ENCODE data around the gene ABTB2. TPM values are rescaled to one million over a fixed set of nuclear protein-coding genes. Genes with fewer than 3 reads are reported as not detected.
A peak's percentile ranks its signal among the peaks of the same experiment; 100 is the strongest.

Gene ABTB2
- total RNA-seq, 4 donors from 2014 or later = 7.1 to 9.3 (median 7.7) TPM

- TF ChIP-seq CTCF (IDR thresholded peaks at IDR 0.05) (no peak), EP300 (IDR thresholded peaks at IDR 0.05) (no peak), POLR2A (IDR thresholded peaks at IDR 0.05) (no peak)
- H3K4me3 ChIP-seq = no peak overlapping the region
- 76 to 81% methylated on average over 3 of the region's 3 CpGs for WGBS, 2 donors
These were observed 98.7 kb downstream of the ABTB2 start for GRCh38 chr11:34259087-34259486.

GRCh38 chr11:34256626-34257025, 101.2 kb downstream of the ABTB2 start:
- H3K36me3 ChIP-seq = no peaks in the 10 kb centered on the region
- 81 to 85% methylated on average over 6 of the region's 6 CpGs for WGBS, 2 donors
- no peak overlapping the region for H3K4me3 ChIP-seq
- no peak overlapping the region for H3K27ac ChIP-seq
- H3K9me3 ChIP-seq = no peaks in the 10 kb centered on the region
- peaks cover 0 to 12% (median 3%) of the 10 kb centered on the region in 4 donors for H3K4me1 ChIP-seq
- no peak for TF ChIP-seq POLR2A (IDR thresholded peaks at IDR 0.05)
- no peak for DNase-seq (ENCODE audit: low spot score in 2 of 2)
- no peaks in the 10 kb centered on the region for H3K27me3 ChIP-seq

More at GRCh38 chr11:34259087-34259486, 98.7 kb downstream of the ABTB2 start:
- Histone ChIP-seq H3K27ac (no peak overlapping the region), H3K4me1 (peaks cover 0 to 26% (median 12%) of the 10 kb centered on the region in 4 donors), H3K9me3 (no peaks in the 10 kb centered on the region), H3K36me3 (no peaks in the 10 kb centered on the region), H3K27me3 (no peaks in the 10 kb centered on the region)
- no peak for DNase-seq (ENCODE audit: low spot score in 2 of 2)

- H3K4me3 ChIP-seq = no peak overlapping the region
- WGBS, 2 donors = 60 to 62% methylated on average over 6 of the region's 6 CpGs
- DNase-seq (ENCODE audit: low spot score in 2 of 2) = no peak
- peaks cover 0 to 15% (median 8%) of the 10 kb centered on the region in 4 donors for H3K4me1 ChIP-seq
- no peaks in the 10 kb centered on the region for H3K9me3 ChIP-seq
- H3K27ac ChIP-seq = no peak overlapping the region
- no peaks in the 10 kb centered on the region for H3K36me3 ChIP-seq
- no peaks in the 10 kb centered on the region for H3K27me3 ChIP-seq
- TF ChIP-seq CTCF (IDR thresholded peaks at IDR 0.05) (no peak), EP300 (IDR thresholded peaks at IDR 0.05) (no peak), POLR2A (IDR thresholded peaks at IDR 0.05) (no peak)
These were observed 101.7 kb downstream of the ABTB2 start for GRCh38 chr11:34256150-34256549.

- Histone ChIP-seq H3K36me3 (no peaks in the 10 kb centered on the region), H3K27ac (no peak overlapping the region), H3K27me3 (no peaks in the 10 kb centered on the region), H3K4me1 (peaks cover 0 to 25% (median 16%) of the 10 kb centered on the region in 4 donors), H3K9me3 (no peaks in the 10 kb centered on the region), H3K4me3 (no peak overlapping the region)
- DNase-seq (ENCODE audit: low spot score in 2 of 2) = no peak
- 97 to 99% methylated on average over 2 of the region's 2 CpGs for WGBS, 2 donors
- TF ChIP-seq CTCF (IDR thresholded peaks at IDR 0.05) (no peak), EP300 (IDR thresholded peaks at IDR 0.05) (no peak), POLR2A (IDR thresholded peaks at IDR 0.05) (no peak)
These were observed 102.7 kb downstream of the ABTB2 start for GRCh38 chr11:34255101-34255500.

GRCh38 chr11:34254011-34254410, 103.8 kb downstream of the ABTB2 start:
- 73 to 78% methylated on average over 4 of the region's 4 CpGs for WGBS, 2 donors

More at GRCh38 chr11:34254011-34254410, 103.8 kb downstream of the ABTB2 start:
- peaks cover 0 to 34% (median 23%) of the 10 kb centered on the region in 4 donors for H3K4me1 ChIP-seq
- no peaks in the 10 kb centered on the region for H3K9me3 ChIP-seq
- no peak for DNase-seq (ENCODE audit: low spot score in 2 of 2)
- TF ChIP-seq CTCF (IDR thresholded peaks at IDR 0.05) = no peak
- no peaks in the 10 kb centered on the region for H3K27me3 ChIP-seq
- no peak overlapping the region for H3K4me3 ChIP-seq
- peak overlapping the region in 1 of 4 donors; percentile 17 for H3K27ac ChIP-seq
- H3K36me3 ChIP-seq = no peaks in the 10 kb centered on the region

Measured in tibial nerve (tissue), 4 donors.